LNCaP clone FGC (cell line): Measurements from ENCODE around the gene USHBP1.
"Not testable (repeated sequence)": the region's sequence is repeated elsewhere in the genome, so short reads cannot be mapped to it uniquely, and the experiment has no call there.

Source experiments
- DNase-seq: peaks from one replicate; pipeline ENCODE4 v3.0.0-alpha.2; 2011; ENCODE audit warnings: low read depth
- H3K4me3 ChIP-seq: 2 replicates; pipeline ENCODE4 v1.5.1; 2011; ENCODE audit warnings: mild to moderate bottlenecking, low read depth, low read length, control low read depth
- CTCF ChIP-seq: IDR thresholded peaks from 2 replicates; pipeline ENCODE4 v1.5.1; 2012; ENCODE audit warnings: mild to moderate bottlenecking; ENCODE audit not compliant: control insufficient read depth, insufficient read depth; ENCODE audit errors: extremely low read depth

USHBP1 gene

GRCh38 chr19:17285415-17286135 lies 21.0 kb upstream of the USHBP1 start:
- H3K4me3 ChIP-seq, result no peak overlapping the region
- no peak for TF ChIP-seq CTCF
- no peak for DNase-seq

- no peak for DNase-seq
- H3K4me3 ChIP-seq, result no peak overlapping the region
- no peak for TF ChIP-seq CTCF
Measured at GRCh38 chr19:17283504-17283996, 19.0 kb upstream of the USHBP1 start.

- peak; percentile 95 for TF ChIP-seq CTCF
- peak; percentile 39 for DNase-seq
- peak overlapping the region; percentile 52 for H3K4me3 ChIP-seq
Measured at GRCh38 chr19:17282488-17283125, 18.1 kb upstream of the USHBP1 start.

- peak within 1 kb of the TSS; percentile 52 for H3K4me3 ChIP-seq
- no peak for DNase-seq
- no peak for TF ChIP-seq CTCF
Measured at GRCh38 chr19:17281391-17282304, 17.1 kb upstream of the USHBP1 start, which contains the start of gene ANKLE1. Gene ANKLE1, plus strand, starts transcription at chr19:17281901. Its CDS starts 20 bp downstream, at chr19:17281921.

GRCh38 chr19:17279436-17279835 lies 14.9 kb upstream of the USHBP1 start:
- no peak for TF ChIP-seq CTCF
- DNase-seq, result no peak
- no peak overlapping the region for H3K4me3 ChIP-seq

- H3K4me3 ChIP-seq, result no peak overlapping the region
- no peak for TF ChIP-seq CTCF
- DNase-seq, result no peak
Measured at GRCh38 chr19:17275441-17276175, 11.1 kb upstream of the USHBP1 start.

- not testable (repeated sequence) for DNase-seq, H3K4me3 ChIP-seq
Measured at GRCh38 chr19:17274892-17275291, 10.3 kb upstream of the USHBP1 start.
